Measurements from ENCODE around the gene NECTIN4.
A peak's percentile ranks its signal among the peaks of the same experiment; 100 is the strongest.
"Not testable (repeated sequence)": the region's sequence is repeated elsewhere in the genome, so short reads cannot be mapped to it uniquely, and the experiment has no call there.

NECTIN4 gene

DNA sequence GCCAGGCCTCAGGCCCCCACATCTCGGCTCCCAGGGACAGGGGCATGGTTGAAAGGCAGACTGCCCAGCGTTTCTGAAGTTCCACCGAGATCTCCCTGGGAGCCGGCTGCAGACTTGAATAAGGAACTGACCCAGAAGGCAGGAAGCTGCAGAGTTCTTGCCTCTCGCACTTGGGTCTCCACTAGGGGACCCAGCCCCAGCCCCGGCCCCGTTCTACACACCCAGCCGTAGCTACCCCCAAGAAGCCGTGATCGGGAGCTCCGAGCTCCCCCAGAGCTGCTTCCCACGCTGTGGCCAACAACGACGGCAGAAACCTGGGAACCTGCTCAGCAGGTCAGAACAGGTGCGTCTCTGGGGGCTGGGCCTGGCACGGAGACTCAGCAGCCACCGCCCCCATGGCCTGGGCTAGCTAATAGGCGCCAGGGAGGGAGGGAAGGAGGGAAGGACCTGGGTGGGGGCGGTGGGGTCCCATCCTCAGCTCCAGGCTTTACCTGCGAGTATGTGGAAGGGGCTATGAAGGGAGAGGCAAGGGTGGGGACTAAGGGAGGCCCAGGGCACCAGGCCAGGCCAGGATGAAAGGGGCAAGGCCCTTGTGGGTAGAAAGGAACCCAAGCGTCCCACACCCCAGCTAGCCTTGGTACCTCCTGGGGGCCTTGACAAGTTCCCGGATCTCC is at the start of gene NECTIN4:
Gene NECTIN4, minus strand, starts transcription at position 308 of the 674 bp plus-strand sequence. Its CDS starts 262 bp downstream, at position 46.
- no peak for DNase-seq

DNA sequence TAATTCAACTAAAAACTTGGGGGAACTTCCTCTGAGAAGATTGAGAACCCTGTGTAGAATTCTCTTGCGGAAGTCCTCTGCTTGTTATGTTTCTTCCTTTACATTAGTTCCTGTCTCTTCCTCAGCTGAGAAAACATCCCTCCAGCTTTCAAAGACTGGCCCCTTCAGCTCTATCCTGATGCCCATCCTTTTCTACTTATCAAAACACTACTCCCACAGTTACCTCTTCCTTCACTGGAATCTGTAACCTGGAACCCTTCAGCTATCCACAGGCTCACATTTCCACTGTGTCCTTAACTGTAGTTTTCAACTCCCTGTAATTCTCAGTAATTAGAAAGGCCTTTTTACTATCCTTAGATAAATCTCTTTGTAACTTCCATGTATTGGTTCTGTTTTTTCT is 49.1 kb upstream of the NECTIN4 start:
- no peak for DNase-seq

DNA sequence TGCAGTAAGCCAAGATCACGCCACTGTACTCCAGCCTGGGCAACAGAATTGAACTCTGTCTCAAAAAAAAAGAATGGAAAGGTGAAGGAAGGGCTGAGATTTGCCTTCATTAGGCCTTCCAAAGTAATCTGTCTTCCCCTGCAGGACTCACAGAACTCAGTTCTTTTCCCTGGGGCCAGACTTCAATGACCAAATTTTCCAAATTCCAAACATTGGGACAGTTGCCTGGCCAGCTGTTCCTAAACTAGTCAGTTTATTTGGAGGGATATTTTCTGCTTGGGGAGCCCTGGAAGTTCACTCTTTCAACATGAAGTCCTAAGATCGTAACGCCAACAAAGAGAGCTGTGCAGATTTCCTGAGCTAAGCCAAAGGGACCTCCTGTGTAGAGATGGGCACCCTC is 48.5 kb upstream of the NECTIN4 start:
- no peak for DNase-seq

DNA sequence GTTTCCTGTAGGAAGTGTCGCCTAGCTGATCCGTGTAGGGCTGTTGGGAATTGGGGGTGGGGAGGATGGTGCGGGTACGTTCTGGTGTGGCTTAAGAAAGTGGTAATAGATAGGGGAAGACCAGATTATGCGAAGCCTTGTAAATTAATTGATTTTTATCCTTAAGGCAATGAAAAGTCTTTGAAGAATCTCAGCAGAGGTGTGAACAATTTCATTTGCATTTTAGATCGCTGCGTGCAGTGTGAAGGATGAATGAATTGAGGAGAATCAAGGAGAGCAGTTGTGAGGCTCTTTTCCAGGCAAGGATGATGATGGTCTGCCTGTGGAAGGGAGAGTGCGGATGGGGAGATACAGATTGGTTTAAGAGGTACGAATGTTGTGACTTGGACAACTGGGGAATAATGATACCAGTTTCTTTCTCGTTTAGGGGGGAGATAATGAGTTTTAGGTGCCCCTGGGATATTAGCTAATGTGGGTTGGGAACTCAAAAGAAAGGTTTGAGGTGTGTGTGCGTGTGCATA is 43.9 kb upstream of the NECTIN4 start:
- DNase-seq: peak in 1 of 51 donors; percentile 7

DNA sequence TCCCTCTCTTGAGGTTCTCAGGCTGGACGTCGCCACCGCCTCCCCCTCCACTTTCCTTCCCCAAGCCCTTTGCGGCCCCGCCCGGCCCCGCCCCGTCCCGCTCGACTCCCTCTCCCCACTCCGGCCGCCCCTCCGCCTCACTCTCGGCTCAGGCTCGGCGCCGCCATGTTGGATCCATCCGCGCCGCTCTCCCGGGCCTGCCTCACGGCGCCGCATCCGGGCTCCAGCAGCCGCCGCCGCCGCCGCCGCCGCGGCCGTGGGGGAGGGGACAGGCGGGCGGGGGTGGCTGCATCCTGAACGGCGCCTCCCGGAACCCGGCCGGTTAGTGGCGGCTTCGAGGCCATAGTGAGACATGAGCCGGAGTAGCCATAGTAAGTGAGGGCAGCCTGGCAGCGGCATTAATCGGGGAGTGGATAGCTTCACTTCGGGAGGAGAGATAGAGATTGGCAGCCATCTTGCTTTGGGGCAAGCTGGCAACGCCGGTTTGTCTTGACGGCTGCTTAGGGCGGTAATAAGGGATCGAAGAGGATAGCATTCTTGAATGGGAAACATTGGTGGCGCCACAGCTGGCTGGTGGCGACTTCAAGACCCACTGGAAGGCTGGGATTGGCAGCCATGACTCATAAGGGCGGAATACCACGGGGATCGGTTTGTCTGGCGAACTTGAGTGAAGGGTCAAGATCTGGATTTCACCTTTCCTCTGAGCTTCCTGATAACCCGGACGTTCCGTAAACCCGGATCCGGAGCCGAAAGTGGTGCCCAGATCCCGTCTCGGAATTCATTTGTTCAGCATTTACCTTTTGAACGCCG is 43.3 kb upstream of the NECTIN4 start, which contains the start of gene DEDD:
Gene DEDD, minus strand, starts transcription at position 258 of the 810 bp plus-strand sequence. CDS start 8,205 bp downstream, outside the sequence.
- peak; percentile 63 to 97 (median 89) for DNase-seq

DNA sequence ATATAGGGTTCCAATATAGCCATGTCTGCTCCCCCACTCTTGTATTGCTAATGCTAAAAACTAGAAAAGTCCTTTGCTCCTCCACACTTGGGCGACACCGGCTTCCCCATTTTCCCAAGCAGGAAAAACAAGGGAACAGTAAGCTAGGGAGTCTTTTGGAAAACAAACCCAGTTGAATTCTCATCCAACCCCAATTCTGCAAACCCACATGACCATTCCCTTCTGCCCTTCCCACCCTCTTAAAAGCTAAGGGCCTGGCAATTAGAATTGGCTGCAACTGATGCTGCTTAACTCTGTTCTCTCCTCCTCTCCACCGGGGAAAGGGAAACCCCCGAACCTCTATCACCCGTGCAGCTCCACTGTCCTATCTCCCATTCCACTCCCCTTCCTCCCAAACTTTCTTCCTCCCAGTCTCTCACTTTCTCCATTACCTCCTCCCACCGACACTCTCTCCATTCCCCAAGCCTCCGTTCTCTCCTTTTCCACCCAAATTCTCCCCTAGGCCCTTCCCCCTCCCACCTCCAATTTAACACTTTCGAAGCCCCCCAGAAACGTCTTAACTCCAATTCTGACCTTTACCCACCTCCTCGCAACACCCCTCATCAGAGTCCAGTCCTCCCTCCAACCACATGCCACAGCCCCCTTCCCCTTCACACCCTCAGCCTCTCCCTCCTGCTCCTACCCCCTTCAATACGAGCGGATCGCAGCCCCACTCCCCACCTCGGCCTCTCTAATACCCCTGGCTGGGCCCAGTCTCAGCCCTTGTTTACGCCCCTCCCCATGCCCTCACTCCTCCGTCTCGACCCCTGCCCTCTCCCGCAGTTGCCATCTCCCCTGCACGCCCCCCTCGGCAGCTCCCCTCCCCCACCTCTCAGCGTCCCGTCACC is 42.4 kb upstream of the NECTIN4 start:
- peak in 5 of 51 donors; percentile 32 to 64 (median 45) for DNase-seq

DNA sequence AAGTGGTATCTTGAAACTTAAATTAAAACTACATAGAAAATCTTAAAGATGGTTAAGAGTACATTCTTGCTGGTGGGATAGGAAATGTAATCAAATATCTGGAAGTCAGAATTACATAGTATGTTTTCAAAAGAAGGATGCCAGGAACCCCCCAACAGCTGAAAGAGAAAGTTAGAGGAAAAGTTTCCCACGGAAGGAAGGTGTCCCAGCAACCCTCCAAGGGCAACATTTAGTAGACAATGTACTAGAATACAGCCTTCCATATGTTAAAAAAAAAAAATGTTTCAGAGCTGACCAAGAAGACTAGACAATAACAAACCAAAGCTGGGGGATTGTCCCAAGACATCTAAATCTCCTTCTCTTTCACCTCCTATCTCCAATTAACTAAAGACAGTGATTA is 40.9 kb upstream of the NECTIN4 start:
- DNase-seq: no peak

DNA sequence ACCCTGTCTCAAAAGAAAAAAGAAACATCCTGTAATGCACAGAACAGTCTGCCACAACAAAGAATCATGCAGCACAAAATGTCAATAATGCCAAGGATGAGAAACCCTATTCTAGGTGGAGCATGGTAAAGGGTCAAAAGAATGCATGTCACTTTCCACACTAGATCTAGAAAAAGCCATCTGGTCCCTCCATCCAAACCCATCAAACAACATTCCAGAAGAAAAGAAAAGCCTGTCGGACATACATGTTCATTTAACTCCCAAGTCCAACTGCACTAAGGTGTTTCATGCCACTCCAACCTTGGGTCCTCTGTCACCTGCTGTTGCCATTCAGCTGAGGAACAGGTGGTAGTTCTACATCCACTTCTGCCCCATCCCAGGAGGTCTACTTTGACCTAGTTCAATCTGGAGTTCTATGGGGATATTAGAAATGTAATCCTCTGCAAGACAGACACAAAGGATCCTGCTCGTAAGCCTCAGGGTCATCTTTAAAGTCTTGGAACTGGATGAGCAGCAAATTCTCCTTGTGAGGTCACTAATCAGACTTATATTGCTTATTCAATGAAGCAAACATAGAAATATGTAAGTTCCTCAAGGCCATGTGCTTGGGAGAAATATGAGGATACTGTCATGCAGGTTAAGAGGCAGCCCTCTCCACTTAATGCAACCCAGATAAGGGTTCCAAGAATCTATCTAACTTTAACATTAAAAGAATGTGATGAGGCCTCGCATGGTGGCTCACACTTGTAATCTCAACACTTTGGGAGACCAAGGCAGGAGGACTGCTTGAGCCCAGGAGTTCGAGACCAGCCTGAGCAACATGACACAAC is 39.4 kb upstream of the NECTIN4 start:
- no peak for DNase-seq

DNA sequence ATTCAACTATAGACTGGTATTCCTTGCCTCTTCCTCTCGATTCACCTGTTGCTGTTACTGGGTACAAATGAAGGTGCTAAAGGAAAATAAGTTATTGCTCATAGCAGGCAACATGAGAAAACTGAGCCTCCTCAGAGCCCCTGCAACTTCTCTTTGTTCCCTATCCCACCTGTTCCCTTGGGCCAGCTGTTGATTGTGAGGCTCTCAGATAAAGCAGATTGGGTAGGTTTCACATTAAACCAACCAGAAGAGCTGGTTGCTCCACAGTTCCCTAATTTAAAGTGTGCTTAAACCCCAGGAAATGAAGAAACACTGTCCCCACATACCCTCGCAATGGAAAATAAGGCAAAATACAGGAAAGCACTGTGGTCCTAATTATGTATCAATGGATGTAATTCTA is 38.3 kb upstream of the NECTIN4 start:
- no peak for DNase-seq

DNA sequence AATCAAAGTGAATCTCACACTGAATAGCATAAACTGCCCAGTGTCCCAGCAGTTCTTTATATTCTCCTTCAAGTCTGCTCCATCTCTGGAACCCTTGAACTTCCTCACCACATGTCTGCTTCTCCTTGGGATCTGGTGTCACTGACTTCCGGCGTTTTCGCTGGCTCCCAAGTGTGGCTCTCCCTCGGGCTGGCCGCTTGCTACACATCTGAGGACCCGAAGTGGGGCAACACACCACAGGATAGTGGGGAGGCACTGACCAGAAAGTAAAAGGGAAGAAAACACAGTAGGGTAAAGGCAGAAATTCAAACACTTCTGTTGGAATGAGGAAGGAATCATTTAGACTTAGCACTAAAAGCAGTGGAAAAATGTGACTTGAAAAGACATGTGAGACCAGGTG is 33.6 kb upstream of the NECTIN4 start:
- no peak for DNase-seq

DNA sequence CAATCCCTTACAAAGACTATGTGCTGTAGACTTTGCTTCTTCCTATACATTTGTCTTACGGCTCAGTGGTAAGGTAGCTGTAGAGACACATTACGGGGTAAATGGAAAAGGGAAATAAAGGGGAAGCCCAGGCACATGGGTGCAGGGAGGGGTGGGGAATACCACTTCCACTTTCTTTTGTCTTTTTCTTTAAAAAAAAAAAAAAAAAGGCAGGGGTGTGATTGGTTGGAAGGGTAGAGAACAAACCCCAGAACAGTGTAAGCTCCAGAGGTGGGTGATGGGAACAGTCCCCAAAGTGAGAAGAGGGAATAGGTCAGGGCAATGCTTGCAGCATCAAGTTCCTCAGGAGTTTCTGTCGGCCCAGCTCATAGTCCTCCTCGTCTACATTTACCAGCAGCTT is 32.5 kb upstream of the NECTIN4 start:
- DNase-seq: peak in 1 of 51 donors; percentile 8

DNA sequence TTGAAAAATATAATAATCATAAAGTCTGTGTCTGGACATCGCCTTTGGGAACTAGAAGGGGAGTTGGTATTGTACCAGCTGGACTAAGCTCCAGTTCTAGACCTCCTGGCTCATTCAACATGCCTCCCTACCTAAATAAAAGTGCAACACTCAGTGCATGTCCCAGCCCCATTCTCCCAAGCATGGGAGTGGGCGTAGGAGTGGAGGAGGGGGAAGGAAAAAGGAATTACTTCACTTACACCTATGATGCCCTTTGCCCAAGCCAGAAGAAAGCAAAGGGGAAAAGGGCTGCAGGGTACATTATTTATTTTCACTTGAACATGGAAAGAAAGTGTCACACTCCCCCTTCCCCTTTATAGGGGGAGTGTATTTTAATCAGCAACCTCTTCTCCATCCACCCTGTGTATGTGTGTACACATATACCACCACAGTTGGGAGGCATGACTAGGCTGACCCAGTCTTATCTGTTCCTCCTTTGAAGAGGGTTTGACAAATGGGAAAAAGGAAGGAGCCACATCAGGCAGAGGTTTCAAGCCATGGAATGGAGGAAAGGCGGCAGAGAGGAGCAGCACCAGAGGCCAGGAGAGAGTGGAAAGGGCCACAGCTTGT is 31.8 kb upstream of the NECTIN4 start:
- DNase-seq: no peak

DNA sequence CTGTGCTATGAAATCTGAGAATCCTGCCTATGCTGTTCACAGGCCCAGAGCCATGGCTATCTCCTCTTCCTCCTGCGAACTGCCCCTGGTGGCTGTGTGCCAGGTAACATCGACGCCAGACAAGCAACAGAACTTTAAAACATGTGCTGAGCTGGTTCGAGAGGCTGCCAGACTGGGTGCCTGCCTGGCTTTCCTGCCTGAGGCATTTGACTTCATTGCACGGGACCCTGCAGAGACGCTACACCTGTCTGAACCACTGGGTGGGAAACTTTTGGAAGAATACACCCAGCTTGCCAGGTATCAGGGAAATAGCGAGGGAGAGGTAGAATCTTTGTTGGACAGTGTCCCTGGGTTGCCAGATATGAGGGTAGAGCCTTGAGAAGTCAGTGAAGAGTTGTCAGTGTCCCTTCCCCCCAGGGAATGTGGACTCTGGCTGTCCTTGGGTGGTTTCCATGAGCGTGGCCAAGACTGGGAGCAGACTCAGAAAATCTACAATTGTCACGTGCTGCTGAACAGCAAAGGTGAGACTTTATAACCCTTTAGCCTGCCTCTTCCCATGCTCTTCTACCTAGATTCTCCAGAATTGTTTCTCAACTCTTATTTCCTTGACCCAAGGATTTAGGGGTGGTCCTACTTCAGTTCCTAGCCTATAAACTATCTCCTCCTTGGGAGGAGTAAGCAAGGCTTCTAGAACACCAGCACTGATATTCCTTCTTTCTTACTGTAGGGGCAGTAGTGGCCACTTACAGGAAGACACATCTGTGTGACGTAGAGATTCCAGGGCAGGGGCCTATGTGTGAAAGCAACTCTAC is 29.9 kb upstream of the NECTIN4 start:
- no peak for DNase-seq

DNA sequence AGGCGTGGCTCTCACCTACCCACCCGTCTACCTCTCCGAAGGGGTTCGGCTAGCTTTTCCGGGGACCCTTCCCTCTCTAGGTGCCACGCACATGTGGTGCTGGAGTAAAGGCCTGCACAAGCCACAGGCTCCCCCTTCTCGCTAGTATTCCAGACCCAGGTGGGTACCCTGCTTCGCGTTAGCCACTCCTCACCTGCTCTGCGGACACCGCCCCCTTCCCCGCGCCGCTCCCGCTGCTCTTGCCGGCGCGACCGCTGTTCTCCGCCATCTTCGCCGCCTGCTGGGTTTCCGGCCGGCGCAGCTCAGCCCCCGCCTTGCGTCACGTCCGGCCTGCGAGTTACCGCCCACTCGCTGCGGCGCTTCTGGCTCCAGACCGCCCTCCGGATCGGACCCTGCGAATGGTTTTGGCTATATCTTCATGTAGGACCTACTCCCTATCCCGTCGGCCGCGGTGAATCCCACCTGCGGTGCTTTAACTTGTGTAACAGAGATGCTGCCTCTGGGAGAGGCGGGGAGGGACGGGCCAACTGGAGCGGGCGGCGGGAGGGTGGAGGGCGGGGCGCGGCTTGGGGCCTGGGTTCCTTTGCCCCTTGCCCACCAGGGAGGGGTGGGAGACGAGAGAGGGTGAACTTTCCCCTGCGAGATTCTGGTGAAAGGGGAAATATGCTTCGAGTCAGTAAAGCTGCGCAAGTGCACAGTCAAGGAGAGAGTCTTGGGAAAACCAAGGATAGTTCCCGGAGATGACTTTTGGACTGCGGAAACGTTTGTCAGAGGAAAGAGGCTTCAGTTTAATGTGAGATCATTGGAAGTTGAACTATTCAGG is 28.6 kb upstream of the NECTIN4 start, which contains the start of the genes NIT1 and PFDN2:
Gene NIT1, plus strand, starts transcription at position 347 of the 823 bp plus-strand sequence. Its CDS starts 72 bp downstream, at position 419.
Gene PFDN2, minus strand, starts transcription at position 279 of the 823 bp plus-strand sequence. Its CDS starts 11 bp downstream, at position 268.
- DNase-seq: peak; percentile 12 to 89 (median 77)

DNA sequence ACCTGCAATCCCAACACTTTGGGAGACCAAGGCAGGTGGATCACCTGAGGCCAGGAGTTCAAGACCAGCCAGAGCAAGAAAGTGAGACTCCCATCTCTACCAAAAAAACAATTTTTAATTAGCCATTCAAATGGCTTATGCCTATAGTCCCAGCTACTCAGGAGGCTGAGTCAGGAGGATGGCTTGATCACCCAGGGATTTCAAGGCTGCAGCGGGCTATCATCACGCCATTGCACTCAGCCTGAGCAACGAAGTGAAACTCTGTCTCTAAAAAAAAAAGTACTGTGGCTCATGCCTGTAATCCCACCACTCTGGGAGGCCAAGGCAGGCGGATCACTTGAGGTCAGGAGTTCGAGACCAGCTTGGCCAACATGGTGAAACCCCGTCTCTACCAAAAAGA is 26.6 kb upstream of the NECTIN4 start:
- not testable (repeated sequence) for DNase-seq

DNA sequence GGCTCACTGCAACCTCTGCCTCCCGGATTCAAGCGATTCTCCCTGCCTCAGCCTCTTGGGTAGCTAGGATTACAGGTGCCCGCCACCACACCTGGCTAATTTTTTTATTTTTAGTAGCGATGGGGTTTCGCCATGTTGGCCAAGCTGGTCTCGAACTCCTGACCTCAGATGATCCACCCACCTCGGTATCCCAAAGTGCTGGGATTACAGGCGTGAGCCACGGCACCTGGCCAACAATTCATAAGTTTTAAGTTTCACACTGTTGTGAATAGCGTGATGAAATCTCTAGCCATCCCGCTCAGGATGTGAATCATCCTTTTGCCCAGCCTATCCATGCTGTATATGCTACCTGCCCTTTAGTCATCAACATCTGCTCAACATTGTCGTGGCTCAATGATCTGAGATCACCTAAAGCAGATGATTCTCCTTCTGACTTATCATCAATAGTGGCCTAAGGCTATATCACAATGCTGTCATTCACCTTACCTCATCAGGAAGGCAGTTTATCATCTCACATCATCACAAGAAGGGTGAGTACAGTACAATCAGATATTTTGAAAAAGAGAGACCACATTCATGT is 25.9 kb upstream of the NECTIN4 start:
- DNase-seq: peak in 1 of 51 donors; percentile 4

DNA sequence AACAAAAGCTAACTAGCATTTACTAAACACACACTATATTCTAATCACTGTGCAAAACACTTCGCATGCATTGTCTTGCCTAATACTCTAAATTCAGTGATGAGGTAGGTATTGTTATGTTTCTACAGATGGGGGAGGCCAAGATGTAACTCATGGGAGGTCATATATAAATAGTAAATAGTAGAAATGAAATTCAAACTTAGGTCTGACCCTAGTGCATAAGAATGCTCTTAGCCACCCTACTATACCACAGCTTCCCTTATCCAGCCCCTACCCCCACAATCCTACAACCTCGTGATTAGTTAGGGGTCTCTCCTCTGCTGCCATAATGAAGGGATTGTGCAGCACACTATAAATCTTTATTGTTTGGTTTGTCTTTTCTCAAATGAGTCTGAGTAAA is 25.2 kb upstream of the NECTIN4 start:
- DNase-seq: no peak

DNA sequence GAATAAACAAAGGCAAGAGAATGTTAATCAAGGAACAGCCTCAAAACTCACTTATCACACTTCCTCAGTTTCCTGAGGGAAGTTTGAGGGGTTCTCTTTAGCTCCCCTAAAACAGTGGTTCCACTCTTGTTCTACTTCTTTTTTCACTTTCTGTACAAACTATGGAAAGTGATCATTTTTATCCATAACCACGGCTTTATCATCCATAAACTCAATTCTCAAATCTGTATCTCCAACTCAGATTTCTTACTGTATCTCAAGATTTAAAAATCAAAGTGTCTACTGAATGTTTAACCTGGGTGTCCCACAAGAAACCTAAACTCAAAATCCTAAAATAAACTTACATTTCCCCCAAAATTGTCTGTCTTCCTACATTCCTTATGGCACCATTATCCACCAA is 24.6 kb upstream of the NECTIN4 start:
- DNase-seq: no peak
